K562 (cell line): ENCODE results near the gene ACTR3C. TPM values are rescaled to one million over a fixed set of nuclear protein-coding genes. Genes with fewer than 3 reads are reported as not detected.

ENCODE experiments used
- CHD1 ChIP-seq: fragments of 200-600 bp; sonication (generic); IDR thresholded peaks from one replicate; pipeline ENCODE4 v1.6.1; 2012; ENCODE audit warnings: mild to moderate bottlenecking, moderate library complexity, low read length, inconsistent platforms
- CXXC5 ChIP-seq: fragments of 250-450 bp; sonication (Bioruptor Pico); IDR thresholded peaks from 2 replicates; pipeline ENCODE4 v1.8.0; 2022; ENCODE audit warnings: inconsistent platforms, mild to moderate bottlenecking, moderate library complexity
- DPF2 ChIP-seq: fragments of 450-650 bp; IDR thresholded peaks from 2 replicates; pipeline ENCODE4 v1.6.1; 2016
- EGR1 ChIP-seq: fragments of 450-650 bp; conservative IDR thresholded peaks from 2 replicates; pipeline ENCODE4 v1.6.1; 2017; ENCODE audit warnings: mild to moderate bottlenecking
- FOXJ2 ChIP-seq: fragments of 200-800 bp; sonication (Bioruptor generic); IDR thresholded peaks from 2 replicates; pipeline ENCODE4 v1.6.1; 2016; ENCODE audit warnings: missing genetic modification characterization, missing compliant biosample characterization
- HDAC6 ChIP-seq: IDR thresholded peaks from 2 replicates; pipeline ENCODE4 v1.6.1; 2012; ENCODE audit warnings: low read depth, mild to moderate bottlenecking, control low read depth, inconsistent platforms, low read length, moderate library complexity
- HDAC8 ChIP-seq: fragments of 450-650 bp; IDR thresholded peaks from 2 replicates; pipeline ENCODE4 v1.6.1; 2016; ENCODE audit warnings: mild to moderate bottlenecking, missing genetic modification characterization, moderate library complexity, missing compliant biosample characterization
- KAT2B ChIP-seq: IDR thresholded peaks from one replicate; pipeline ENCODE4 v1.6.1; 2012; ENCODE audit warnings: low read depth, mild to moderate bottlenecking, control low read depth, inconsistent platforms, low read length, moderate library complexity
- KHSRP ChIP-seq: fragments of 450-650 bp; IDR thresholded peaks from 2 replicates; pipeline ENCODE4 v1.6.1; 2017
- MTA2 ChIP-seq: fragments of 450-650 bp; IDR thresholded peaks from 2 replicates; pipeline ENCODE4 v1.6.1; 2016; ENCODE audit warnings: low read depth
- POLR3G ChIP-seq: IDR thresholded peaks from 2 replicates; pipeline ENCODE4 v1.6.1; 2011; ENCODE audit not compliant: insufficient read length, insufficient replicate concordance; ENCODE audit errors: extremely low read depth
- RBFOX2 ChIP-seq: fragments of 200-400 bp; formaldehyde crosslinking; IDR thresholded peaks from 2 replicates; pipeline ENCODE4 v1.6.1; 2017; ENCODE audit warnings: low read depth, mild to moderate bottlenecking, low read length, moderate library complexity
- RBM25 ChIP-seq: fragments of 200-400 bp; formaldehyde crosslinking; IDR thresholded peaks from 2 replicates; pipeline ENCODE4 v1.6.1; 2018; ENCODE audit warnings: low read length, low read depth, moderate library complexity; ENCODE audit not compliant: severe bottlenecking
- SLC30A9 ChIP-seq: fragments of 250-450 bp; sonication (Bioruptor Pico); IDR thresholded peaks from 2 replicates; pipeline ENCODE4 v1.8.0; 2022; ENCODE audit warnings: mild to moderate bottlenecking, moderate library complexity
- TBP ChIP-seq: optimal IDR thresholded peaks from 2 replicates; pipeline ENCODE3; 2011; ENCODE audit warnings: low read depth, low read length, improper control_type of control experiment
- THRB ChIP-seq: fragments of 450-650 bp; formaldehyde crosslinking; conservative IDR thresholded peaks from 2 replicates; pipeline ENCODE4 v1.4.0; 2022; ENCODE audit warnings: mild to moderate bottlenecking, missing genetic modification characterization
- TRIM24 ChIP-seq, 2 experiments: fragments of 450-650 bp; IDR thresholded peaks; 2 replicates each; pipeline ENCODE4 v1.6.1; 2016
- ZBTB26 ChIP-seq: fragments of 450-650 bp; formaldehyde crosslinking; IDR thresholded peaks from 2 replicates; pipeline ENCODE4 v1.4.0; 2022; ENCODE audit warnings: missing genetic modification characterization
- ZBTB9 ChIP-seq: fragments of 450-650 bp; formaldehyde crosslinking; IDR thresholded peaks from 2 replicates; pipeline ENCODE4 v1.4.0; 2020; ENCODE audit warnings: mild to moderate bottlenecking, moderate library complexity
- ZNF239 ChIP-seq: fragments of 250-450 bp; sonication (Bioruptor Pico); IDR thresholded peaks from 2 replicates; pipeline ENCODE4 v1.4.0; 2020; ENCODE audit warnings: mild to moderate bottlenecking
- ZNF436 ChIP-seq: fragments of 250-450, 450-650 bp; sonication (Bioruptor Pico); formaldehyde crosslinking; IDR thresholded peaks from 2 replicates; pipeline ENCODE4 v1.7.0; 2020; ENCODE audit warnings: mild to moderate bottlenecking
- ZNF695 ChIP-seq: fragments of 450-650 bp; formaldehyde crosslinking; IDR thresholded peaks from 2 replicates; pipeline ENCODE4 v1.4.0; 2020; ENCODE audit warnings: mild to moderate bottlenecking, moderate library complexity
- polyA plus RNA-seq, 8 experiments: library from polyadenylated mRNA; depleted of rRNA in 4 of 8; stranded (reverse) in 5 of 8; unstranded in 3 of 8; fragments of >200 nt; fragmentation: Nextera tagmentation in 2 of 8; fragmentation: Illumina TruSeq in 1 of 8; extraction: Ambion mirVana in 2 of 8; extraction: Trizol in 1 of 8; gene quantifications; 2 replicates each; pipeline versions ENCODE4 v1.2.1 to v1.2.3, GENCODE V29; 2011 to 2014; ENCODE audit warnings: inconsistent platforms in 1 of 8, missing spikeins in 1 of 8
- total RNA-seq, 7 experiments: library from RNA; depleted of rRNA in 6 of 7; stranded (reverse); fragments of >200 nt in 6 of 7; fragmentation: Illumina TruSeq in 2 of 7; extraction: Trizol in 2 of 7; gene quantifications; 2 replicates each; pipeline versions ENCODE4 v1.2.1 to v1.2.3, GENCODE V29; 2011 to 2021; ENCODE audit warnings: low replicate concordance in 1 of 7

ACTR3C gene
- total and polyA plus RNA-seq, 9 of the 15 experiments (the other 6 are each of a cell fraction or from before 2014, with no cell fraction given), result 9.0 to 35.4 (median 13.3) TPM

DNA sequence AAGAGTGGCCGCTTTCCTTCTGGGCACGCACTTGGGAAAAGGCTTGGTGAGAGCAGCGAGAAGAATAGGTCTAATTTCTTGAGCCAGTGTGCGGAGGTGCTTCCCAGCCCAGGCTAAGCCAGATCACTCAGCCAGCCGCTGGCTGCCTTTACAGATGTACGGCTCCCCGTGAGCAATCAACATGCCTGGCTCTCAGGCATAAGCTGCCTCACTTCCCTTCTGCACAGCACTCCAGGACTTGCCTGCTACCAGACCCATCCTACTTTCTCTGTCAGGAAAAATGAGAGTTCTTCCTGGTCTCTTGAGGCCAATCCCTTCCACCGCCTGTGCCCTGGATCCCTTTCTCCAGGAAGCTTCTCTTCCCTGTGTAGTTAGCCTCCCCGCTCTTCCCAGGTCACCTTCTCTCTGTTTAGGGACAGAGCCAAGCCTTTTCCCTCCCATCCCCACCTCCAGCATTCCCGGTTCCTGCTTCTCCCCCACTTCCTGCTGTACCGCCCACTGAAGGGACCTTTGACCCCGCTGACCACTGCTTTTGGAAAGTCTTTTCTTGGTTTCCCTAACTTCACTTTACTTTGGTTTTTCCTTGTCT lies 1.1 kb upstream of the ACTR3C start (continued):
- TF ChIP-seq ZBTB26 (CRISPR knock-in tag), result peak; percentile 78; the same call in 1 of the 2 replicates
- TF ChIP-seq TBP, result no peak
- no peak for TF ChIP-seq KHSRP
- TF ChIP-seq RBM25, result no peak
- no peak for TF ChIP-seq FOXJ2 (tag)
- 0 out of 2 replicates have a peak, but pooled peaks have one; percentile 34 for TF ChIP-seq MTA2
- TF ChIP-seq EGR1, result peak; percentile 87
- no peak for TF ChIP-seq ZNF695
- 0 out of 2 replicates have a peak, but pooled peaks have one; percentile 23 for TF ChIP-seq DPF2
- no peak; the same call in 1 of the 2 replicates for TF ChIP-seq ZBTB9
- TF ChIP-seq CHD1, result peak; percentile 88
- TF ChIP-seq HDAC6, result peak; percentile 14; the same call in 1 of the 2 replicates
- TF ChIP-seq RBFOX2, result 0 out of 2 replicates have a peak, but pooled peaks have one; percentile 2
- TF ChIP-seq KAT2B, result peak; percentile 40
- peak; percentile 13; the same call in 1 of the 2 replicates for TF ChIP-seq CXXC5 (CRISPR knock-in tag)
- TF ChIP-seq ZNF436 (CRISPR knock-in tag), result no peak
- no peak for TF ChIP-seq TRIM24 (IDR thresholded peaks at IDR 0.05)
- TF ChIP-seq HDAC8 (tag), result no peak
- TF ChIP-seq POLR3G, result no peak
- no peak for TF ChIP-seq THRB (CRISPR knock-in tag)
- TF ChIP-seq ZNF239 (CRISPR knock-in tag), result no peak
- TF ChIP-seq SLC30A9, result no peak
